ENCODE measurements around the gene MPST.

- TF ChIP-seq, protein P1, sequence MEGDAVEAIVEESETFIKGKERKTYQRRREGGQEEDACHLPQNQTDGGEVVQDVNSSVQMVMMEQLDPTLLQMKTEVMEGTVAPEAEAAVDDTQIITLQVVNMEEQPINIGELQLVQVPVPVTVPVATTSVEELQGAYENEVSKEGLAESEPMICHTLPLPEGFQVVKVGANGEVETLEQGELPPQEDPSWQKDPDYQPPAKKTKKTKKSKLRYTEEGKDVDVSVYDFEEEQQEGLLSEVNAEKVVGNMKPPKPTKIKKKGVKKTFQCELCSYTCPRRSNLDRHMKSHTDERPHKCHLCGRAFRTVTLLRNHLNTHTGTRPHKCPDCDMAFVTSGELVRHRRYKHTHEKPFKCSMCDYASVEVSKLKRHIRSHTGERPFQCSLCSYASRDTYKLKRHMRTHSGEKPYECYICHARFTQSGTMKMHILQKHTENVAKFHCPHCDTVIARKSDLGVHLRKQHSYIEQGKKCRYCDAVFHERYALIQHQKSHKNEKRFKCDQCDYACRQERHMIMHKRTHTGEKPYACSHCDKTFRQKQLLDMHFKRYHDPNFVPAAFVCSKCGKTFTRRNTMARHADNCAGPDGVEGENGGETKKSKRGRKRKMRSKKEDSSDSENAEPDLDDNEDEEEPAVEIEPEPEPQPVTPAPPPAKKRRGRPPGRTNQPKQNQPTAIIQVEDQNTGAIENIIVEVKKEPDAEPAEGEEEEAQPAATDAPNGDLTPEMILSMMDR (conservative IDR thresholded peaks at IDR 0.05; ENCODE audit: low read length), result no peak
- no peak for TF ChIP-seq EZH2phosphoT487 (IDR thresholded peaks at IDR 0.05; ENCODE audit: borderline replicate concordance)
Observed at GRCh38 chr22:36976606-36977005, 42.9 kb upstream of the MPST start.

All from Loucy (cell line).